Activated CD4-positive, CD25-positive, alpha-beta regulatory T cell treated with anti-CD3 and anti-CD28 coated beads, Interleukin-2, amount 50 U/mL, for 24 hours (primary cell): Measurements from ENCODE around the gene HDDC2.

Experiments
- ATAC-seq, 2 donors: fragments of 150-1000 bp; cut with Tn5 transposase; one replicate each; pipeline ENCODE4 v1.10.0; 2021; ENCODE audit warnings: mild to moderate bottlenecking in 1 of 2, moderate library complexity in 1 of 2

HDDC2 gene

DNA sequence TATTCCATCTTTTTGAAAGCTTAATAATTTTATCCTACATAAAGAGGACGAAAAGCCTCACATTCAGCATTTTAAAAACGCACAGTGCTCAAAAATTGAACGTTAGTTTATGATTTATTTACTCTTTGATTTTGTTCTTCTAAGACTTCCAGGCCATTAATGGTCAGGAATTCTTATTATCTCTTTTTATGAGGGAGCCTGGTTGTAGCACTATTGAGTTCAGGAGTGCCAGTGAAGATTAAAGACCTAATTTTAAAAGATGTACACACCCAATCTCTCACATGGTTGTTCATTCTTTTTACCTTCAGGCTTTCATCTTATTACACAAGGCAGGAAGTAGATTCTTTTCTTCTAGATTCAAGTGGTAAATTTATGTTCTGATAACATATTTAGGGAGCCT, 68.6 kb downstream of the HDDC2 start:
- ATAC-seq: no peak

DNA sequence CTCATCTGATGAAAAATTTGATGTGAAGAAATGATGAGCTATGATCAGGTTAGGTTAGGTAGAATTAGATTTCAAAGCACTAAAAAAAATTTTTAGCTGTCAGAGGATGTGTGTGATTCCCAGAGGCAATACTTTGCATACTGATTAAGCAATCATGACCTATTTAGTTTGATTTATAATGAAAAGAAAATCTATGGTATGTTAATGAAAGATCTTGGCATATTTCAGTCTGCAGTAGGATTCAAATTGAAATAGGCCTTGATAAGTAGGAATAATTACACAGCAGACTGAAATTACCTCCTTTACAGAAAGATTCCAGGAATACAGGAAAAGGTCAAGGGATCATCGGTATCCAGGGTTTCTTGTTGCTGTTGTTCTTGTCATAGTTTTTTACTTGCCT, 69.3 kb downstream of the HDDC2 start:
- ATAC-seq: no peak

GRCh38 chr6:125231574-125232343, 70.0 kb downstream of the HDDC2 start:
- ATAC-seq: no peak

DNA sequence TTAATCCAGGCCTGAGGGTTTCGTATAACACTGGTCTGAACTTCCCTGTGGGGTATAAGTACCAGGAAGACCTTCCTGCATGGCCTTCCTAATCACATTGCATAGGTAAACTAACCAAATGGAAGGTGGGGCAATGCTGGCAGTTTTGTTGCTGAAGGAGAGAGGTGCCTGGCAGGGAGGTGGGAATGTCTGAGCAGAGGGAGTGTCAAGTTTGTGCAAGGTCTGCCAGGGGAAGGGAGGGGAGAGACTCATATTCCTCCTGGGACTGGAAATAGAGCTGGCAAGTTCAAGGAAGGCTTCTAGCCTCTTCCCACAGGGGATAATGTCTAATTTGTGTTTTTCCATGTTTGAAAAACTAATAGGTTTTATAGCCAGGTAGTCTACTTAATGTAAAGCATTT, 70.6 kb downstream of the HDDC2 start:
- ATAC-seq: no peak

- no peak for ATAC-seq
These were observed 71.1 kb downstream of the HDDC2 start for GRCh38 chr6:125230674-125231073.

- ATAC-seq: no peak
These were observed 72.7 kb downstream of the HDDC2 start for GRCh38 chr6:125228981-125229479.

DNA sequence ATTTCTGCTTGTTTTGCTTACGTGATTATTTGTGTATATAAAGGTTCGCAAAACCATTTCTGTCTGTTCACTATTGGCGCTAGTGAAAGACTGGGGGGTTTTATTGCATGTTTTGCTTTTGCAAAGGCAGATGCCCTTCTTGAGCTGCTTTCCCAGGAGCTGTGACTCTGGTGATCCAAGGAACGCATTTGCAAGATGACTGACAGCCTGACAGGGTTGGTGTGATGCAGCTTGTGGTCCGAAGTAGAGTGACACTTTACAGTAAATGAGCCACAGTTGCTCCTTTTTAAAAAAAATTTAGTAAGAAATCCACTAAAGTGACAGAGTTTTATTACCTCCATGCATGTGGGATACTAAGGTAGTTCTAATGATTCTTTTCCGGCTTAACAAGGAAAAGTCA, 74.5 kb downstream of the HDDC2 start:
- ATAC-seq: no peak
